NCI-H1694 treated with DMSO at 0.1 percent for 48 hours (cell line): ENCODE results near the gene CFAP45.

ENCODE experiments used
- DNase-seq: peaks from one replicate; lab custom pipeline; 2025; lab: John Stamatoyannopoulos, UW

CFAP45 gene

DNA sequence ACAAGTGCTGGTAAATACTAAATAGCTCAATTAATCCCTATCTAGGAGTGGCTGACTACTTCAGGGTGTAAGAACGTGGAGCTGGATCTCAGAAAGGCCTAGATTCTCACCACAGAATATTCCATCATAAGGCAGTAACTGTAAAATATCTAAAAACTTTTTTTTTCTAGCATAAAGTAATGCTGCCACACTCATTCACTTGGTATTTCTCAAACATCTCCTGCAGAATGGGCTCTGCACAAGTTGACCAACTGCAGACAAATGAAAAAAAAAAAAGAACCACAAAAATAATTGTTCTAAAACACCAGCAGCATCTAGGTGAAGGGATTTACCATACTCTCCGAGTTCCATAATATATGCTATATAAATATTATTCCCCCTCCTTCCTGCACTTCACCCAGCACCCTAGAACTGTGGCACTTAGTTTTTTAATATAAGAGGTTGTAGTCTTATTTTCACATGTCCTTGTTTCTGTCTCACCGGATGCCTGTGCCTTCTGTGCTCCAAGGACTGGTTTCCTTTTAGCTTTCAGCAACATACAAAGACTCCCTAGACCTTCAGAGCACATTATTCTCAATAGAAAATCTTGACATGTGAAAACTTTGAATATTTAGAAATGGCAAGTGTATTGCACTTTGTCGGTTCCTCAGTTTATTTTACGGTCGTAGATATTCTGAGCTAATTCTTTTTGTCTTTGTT lies 46.4 kb downstream of the CFAP45 start:
- DNase-seq: no peak

DNA sequence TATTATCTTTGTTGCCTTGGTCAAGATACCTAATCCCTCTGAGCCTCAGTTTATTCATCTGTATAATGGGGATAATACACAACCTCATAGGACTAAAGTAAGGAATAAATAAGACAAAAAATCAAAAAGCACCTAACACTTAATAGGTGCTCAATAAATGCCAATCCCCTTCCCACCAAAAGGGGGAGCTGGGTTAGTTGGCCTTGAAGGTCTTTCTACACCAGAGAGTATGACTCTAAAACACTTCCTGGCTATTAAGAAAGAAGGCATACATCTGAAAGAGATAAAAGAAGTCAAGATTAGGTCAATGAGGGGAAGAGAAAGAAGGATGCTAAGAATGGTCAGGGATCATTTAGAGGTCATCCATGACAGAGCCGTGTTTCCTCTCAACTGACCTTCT lies 48.6 kb downstream of the CFAP45 start:
- no peak for DNase-seq

DNA sequence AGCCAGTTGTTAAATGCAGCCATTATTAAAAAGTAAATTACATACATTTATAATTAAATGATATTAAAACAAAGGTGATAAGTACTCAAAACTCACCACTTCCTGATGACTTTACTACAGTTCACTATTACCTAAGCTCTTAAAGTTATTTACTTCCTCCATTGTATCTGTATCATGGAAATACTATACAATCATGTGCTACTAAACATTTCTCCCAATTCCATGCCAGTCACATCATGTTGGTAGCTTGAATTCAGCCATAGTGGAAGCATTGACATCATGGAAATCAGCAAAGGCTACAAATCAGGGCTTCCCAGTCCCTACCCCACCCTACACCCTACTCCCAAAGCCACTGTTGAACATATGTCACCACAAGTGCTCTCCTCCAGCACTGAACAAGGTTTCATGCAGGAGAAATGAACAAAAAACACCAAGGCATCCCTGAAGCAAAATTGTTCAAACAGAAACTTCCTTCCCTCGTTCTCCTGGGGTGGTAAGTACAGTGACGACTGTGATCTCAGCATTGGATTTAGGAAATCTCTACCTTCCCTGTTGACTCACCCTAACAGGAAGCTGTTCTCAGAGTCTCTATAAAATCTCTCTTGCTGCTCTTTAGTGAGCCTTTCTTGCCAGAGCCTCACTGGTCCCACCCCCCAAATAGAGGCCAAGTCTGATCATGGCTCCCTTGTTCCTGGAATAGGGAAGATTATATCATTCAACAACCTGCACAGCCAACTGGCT lies 50.2 kb downstream of the CFAP45 start:
- DNase-seq: no peak

- DNase-seq: no peak
These were observed 51.6 kb downstream of the CFAP45 start for GRCh38 chr1:159848326-159848725.

DNA sequence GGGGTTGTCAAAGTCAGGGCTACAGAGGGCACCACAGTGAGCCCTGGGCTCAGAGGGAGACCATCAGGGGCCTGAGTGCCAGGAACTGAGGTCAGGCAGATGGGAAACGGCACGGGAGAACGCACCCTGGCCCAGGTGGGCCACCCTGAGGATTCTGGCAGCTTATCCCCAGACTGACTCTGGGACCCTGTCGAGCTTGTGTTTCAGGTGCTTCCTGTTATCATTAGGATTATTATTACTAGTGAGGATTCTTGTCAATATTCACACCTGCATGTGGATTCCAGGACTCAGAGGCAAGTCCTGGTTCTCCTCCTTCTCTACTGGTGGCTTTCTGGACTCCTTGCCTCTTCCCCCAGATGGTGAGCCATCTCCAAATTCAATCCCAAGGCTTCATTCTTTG lies 52.7 kb downstream of the CFAP45 start:
- no peak for DNase-seq

DNA sequence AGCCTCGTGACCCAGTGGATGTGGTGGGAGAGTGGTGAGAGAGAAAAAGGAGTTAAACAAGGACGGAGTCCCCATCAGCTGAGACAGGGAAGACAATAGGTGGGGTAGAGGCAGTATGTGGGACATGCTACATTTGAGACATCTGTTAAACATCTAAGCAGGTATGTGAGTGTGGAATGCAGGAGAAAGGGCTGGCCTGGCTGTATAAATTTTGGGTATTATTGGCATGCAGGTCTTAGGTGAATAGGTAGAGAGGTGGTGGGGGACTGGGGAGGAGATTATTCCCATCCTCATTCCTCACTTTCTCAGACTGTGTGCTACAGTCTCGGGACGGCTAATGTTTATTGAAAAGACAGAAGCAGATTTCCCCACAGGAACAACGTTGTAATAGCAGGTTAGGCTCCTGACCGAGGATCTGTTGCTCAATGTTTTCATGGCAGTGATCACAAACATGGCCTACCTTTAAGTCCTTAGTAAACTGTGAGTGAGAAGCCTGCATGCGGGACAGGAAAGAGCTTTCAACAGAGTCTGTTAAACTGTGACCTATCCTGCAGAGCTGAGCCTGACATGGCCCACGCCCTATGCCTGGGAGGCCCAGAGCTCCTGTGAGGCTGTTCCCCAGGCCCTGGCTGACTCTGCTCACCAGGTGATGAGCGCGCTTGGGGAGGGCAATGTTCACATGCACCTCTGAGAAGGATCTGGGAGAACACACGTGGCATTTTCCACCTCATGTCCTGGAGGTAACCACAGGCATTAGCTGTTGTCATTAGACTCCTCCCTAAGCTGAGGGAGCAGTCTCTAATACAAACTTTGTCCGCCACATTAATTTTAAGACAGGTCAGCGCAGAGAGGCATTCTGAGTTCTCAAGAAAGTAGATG lies 54.0 kb downstream of the CFAP45 start:
- DNase-seq: no peak

GRCh38 chr1:159843459-159843858 lies 56.5 kb downstream of the CFAP45 start:
- no peak for DNase-seq

DNA sequence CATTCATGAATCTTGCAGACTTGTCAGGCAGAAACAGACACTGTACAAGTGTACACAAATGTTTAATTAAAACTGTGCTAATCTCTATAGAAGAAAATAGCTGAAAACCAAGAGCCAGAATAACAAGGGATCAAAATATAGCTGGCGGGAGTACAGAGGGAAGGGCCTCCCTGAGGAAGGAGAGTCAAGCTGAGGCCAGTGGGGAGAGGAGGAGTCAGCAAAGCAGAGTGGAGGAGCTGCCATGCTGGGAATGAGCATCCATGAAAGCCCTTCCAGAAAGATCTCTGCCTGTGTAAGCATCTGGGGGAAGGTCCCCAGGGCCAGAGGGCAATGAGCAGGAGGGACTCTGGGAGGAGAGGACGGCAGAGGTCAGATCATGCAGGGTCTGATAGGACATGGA lies 58.2 kb downstream of the CFAP45 start:
- no peak for DNase-seq

DNA sequence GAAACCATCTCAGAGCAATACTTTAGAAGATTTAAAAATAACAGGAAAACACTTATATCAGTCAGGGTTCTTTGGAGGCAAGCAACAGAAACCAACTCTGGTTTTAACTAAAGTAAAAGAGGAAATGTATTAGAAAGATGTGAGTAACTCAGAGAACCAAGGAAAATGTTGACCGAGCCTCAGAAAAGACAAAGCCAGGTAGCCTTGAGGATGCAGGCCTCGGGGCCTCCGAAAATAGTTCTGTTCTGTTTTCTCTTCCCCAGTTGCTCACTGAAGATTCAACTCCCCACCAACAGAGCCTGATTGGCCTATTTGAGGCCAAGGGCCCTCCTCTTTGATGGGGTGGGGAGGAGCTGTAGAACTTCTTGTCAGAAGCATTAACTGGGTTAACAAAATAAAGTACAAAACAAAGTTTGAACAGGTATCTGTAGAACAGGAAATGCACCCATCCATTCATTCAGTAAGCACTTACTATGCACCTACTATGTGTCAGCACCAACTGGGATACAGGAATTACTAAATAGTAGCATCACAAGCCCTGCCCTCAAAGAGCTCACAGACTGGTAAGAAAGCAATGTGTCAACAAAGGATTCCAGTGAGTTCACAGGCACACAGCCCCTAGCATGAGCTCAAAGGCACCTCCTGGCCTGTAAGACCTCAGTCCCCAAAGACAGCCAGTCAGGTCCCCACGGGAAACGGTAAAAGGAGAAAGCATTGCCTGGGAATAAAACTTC lies 60.7 kb downstream of the CFAP45 start:
- DNase-seq: no peak

DNA sequence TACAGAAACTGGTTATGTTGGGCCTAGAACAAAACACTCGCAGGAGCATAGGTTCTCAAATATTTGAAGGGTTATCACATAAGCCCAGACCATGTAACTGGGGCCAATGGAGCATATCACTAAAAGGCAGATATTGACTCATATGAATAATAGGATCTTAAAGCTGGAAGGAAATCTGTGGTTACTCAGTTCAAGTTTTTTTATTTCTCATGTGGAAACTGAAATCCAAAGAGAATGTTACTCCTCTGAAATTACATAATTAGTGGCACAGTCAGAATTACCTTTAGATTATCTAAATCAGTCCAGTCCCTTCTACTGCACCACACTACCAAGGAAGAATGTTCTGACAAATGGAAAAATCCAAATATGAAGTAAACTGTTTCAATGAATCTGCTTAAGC lies 61.2 kb downstream of the CFAP45 start:
- DNase-seq: no peak

DNA sequence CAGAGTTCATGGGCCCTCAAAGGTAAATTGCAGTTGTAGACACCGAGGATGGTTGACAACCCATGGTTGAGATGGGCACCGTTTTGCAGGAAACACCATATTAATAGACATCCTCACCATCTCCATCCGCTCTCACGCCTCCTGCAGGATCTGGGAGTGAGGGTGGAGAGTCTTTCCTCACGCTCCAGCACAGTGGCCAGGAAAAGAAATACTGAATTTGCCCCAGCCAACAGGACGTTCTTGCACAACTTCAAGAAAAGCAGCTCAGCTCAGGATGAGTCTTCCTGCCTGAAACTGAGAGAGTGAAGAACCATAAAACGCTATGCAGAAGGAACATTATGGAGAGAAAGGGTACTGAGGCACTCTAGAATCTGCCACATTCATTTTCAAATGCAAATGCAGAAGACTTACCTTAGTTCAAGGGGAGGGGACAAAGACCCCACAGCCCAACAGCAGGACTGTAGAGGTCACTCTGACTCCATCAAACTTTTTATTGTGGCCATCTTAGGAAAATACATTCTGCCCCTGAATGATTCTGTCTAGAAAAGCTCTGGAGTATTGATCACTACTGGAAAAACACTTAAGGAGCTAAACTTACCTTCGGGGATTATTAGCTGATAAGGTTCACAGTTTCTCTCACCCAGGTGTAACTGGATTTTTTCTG lies 64.0 kb downstream of the CFAP45 start:
- no peak for DNase-seq

- DNase-seq: no peak
These were observed 64.6 kb downstream of the CFAP45 start for GRCh38 chr1:159835356-159835755.

GRCh38 chr1:159832309-159832708 lies 67.7 kb downstream of the CFAP45 start:
- DNase-seq: peak; percentile 8

DNA sequence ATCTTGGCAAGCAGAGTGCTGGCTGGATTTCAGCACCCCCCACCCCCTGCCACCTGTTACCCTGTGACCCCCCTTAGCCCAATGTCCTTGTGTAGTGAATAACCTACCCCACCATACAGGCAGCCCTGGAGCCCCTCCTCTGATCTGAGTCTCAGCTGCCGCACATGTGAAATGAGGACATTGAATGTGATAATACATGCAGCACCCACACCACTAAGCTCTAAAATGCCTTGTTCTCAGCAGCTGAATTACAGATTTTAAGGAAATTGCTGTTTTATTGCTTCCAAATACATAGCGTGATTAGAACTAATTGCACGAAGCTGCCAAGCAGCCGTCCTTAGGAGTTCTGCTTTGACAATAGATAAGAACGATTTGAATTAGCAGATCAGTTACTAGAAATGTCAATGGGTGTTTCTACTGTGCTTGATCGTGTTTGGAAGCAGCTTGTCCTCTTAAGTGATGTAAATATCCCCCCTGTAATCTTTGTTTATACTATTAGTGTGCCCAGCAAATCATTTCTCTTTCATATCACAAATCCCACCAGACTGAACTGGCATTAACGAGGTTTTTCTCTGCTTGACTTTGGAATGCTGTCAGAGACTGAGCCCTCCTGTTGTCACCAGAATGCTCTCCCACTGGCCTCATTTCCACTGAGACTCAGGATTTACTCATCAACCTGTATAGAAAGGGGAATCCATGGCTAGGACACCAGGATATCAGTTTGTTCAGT lies 68.4 kb downstream of the CFAP45 start:
- DNase-seq: peak; percentile 71

GRCh38 chr1:159830722-159831121 lies 69.2 kb downstream of the CFAP45 start:
- DNase-seq: no peak

DNA sequence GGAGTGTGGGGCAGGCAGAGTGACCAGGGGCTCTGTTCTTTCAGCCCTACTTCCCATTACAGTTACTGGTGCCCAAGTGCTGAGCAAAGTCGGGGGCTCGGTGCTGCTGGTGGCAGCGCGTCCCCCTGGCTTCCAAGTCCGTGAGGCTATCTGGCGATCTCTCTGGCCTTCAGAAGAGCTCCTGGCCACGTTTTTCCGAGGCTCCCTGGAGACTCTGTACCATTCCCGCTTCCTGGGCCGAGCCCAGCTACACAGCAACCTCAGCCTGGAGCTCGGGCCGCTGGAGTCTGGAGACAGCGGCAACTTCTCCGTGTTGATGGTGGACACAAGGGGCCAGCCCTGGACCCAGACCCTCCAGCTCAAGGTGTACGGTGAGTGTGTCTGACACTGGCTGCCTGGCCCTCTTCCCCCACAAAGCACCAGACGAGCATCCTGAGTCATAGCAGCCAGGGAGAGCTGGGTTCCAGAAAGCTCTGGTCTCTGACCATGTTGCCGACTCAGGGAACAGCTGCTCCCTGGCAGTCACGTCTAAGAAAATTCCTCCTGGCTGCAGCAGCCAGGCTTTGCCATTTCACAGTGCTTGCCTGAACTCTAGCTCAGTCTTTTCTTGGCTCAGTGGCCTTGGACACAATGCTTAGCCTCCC lies 70.0 kb downstream of the CFAP45 start:
- peak; percentile 32 for DNase-seq

DNA sequence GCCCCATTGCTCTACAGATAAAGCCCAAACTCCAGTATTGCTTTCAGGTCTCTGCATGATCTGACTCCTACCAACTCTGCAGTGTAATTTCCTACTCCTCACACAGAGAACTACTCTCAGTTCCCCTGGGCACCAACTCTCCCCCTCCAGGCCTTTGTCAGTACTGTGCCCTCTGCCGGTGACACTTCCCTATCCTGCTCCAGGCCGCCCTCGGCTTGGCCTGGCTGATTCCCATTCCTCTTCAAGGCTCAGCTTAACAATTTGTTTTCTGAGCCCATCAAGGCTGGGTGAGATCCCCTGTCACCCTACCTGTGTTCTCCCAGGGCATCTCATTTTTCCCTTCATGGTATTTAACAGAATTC lies 70.7 kb downstream of the CFAP45 start:
- DNase-seq: peak; percentile 89

DNA sequence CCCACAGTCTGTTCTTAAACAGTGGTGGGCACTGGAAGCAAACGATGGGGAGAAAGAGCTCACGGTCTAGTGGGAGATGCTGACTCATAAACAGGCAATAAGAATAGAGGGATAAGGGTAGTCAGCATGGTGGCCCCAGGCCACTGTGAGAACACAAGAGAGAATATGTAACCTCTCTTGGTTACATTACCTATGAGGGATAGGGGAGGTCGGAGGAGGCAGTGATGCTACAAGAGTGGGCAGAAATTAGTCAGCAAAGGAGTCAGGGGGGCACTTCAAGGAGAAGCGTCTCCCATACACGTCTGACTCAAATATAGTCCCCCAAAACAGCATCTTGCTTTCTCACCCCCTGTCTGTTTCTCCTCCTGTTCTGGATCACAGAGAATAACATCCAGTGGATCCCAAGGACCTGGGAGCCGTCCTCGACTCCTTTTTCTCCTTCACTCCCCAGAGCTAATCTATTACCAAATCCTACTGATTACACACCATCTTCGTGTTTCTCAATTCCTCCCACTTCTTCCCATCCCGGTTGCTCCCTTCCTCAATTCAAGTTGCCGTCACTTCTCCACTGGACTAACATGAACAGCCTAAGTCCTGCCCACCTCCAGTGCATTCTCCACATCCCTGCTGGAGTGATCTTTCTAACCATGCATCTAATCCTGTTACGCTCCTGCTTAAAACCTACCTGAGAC lies 71.2 kb downstream of the CFAP45 start:
- DNase-seq: no peak

GRCh38 chr1:159828176-159828575 lies 71.8 kb downstream of the CFAP45 start:
- DNase-seq: no peak

DNA sequence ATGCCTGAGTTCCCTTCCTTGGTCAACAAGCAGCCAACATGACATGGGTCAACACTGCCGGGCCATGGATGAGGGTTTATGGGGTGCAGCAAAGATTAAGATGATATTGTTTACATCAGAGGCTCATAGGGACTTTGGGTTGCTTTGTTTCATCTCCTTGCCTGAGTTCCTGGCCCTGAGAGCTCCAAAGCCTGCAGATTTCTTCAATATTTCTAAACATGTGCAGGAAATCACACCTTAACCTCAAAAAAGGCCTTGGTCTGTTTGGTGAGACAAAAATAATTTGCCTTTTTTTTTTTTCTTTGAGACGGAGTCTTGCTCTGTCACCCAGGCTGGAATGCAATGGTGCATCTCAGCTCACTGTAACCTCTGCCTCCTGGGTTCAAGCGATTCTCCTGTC lies 72.4 kb downstream of the CFAP45 start:
- no peak for DNase-seq
